SHP77 treated with DMSO at 0.1 percent for 48 hours (cell line): ENCODE measurements around the gene NDUFS7.

Experiments
- DNase-seq: peaks from one replicate; lab custom pipeline; 2025; lab: John Stamatoyannopoulos, UW

NDUFS7 gene

DNA sequence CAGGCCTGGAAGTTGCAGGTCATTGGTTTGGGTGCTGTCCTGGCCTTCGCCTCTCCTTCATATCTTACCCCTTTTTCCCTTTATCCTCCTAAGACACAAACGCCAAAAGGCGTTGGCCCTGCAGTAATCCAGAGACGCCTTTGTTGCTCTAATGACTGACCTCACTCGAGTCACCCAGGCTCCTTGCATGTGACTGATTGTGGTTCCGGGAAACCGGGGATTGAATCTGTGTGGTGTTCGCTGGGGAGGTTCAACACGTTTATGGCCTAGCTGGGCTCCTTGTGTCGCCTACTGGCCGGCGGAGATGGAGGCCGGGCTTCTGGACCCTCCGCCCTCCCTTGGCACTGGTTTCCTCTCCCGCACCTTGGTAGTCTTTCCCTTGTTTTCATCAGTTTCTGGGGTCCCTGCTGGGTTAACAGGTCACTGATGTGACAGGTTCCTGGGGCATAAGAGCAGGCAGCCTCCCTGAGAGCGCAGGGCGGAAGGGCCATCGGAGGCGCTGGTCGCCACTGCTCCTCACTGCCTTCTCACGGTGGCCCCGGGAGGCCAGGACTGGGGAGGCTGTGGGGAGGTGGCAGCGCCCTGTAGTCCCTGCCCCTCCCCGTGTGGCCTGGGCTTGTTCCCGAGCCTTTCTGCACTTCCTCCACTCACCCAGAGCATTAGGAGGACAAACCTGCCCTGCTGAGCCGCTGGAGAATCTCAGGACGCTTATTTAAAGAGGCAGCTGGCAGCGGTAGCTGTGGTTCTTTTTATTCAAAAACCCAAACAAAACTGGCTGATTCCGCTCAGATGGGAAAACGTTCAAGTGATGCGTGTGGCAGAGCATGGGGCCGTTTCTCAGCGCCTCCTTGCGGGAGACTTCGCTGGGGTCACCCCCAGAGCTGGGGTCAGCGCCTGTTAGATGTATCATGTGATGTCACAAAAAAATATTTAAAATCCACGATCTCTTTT, 18.1 kb upstream of the NDUFS7 start:
- no peak for DNase-seq

DNA sequence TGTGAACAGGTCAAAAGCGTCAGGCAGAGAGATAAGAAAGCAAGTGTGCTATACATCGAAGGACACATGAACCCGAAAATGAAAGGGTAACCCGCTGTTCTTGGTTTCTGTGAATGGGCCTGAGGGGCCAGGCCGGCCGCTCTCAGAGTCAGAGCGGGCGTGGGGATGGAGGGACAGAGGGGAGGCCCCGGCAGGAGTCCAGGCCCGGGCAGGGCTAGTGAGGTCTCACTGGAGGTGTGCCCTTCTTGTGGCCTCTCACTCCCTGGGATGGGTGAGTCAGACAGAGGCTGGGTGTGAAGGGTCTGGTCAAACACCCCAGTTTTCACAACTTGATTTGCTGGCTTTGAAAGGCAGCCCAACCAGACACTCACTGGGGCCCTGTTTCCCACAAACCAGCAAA, 17.4 kb upstream of the NDUFS7 start:
- DNase-seq, result no peak

DNA sequence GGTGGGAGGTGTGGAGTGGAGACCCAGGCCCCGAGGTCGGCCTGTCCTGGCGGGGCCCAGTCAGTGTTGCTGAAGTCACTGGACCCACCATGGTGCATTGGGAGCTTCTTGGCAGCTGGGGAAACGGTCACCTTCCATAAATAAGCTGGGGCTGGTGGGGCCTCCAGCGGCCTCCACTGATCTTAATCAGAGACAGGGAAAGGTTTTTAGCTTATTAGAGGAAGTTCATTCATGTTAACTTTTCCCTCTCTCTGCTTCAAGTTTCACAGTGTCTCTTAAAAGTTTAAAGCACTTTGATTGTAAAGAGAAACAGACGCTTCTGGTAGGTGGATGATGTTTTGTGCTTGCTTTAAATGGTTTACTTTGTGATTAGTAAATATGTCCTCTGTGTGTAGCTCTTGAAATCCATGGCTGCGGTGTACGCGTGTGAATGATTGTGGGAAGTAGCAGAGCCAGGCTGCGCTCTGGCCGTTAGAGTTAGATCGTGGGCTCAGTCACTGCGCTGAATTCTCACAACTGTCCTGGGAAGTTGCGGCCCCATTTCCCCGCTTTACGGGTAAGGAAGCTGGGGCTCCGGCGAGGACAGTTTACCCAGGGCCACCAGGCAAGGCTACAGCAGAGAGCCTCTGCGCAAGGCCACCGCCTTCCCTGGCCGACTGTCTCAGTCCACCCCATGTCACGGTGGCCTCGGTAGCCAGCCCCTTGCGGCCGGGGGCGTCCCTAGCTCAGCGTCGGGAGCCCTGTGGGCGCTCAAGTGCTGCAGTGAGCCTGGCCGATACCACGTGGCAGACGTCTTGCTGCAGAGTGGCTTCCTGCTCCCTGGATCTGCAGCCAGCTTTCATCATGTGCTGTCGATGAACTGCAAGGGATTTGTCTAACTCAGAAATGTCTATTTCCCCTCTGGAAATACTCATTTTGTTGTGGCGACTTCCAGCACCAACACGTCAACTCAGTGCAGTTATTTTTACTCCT, 16.5 kb upstream of the NDUFS7 start:
- DNase-seq, result no peak

DNA sequence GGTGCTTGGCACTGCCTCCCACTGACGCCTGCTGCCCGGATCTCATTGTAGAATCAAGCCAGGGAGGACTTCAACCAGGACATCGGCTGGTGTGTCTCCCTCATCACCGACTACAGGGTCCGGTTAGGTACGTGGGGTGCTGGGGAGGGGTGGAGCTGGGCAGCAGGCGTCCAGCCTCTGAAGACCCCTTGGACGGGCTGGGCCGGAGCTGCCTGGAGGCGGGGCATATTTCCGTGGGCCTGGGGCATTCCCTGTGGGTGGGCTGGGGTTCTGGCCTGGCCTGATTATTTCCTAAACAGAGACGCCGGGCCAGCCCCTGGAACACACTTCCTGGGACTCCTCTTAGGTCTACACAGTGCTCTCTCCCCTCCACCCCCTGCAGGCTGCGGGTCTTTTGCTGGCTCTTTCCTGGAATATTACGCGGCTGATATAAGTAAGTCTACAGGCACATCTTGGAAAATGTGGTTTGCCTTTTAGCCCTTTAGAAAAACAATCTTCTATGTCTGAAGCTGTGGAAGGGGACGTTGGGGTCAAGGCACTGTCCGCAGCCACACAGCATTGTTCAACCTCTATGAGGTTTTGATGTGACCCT, 14.4 kb upstream of the NDUFS7 start:
- DNase-seq, result no peak

DNA sequence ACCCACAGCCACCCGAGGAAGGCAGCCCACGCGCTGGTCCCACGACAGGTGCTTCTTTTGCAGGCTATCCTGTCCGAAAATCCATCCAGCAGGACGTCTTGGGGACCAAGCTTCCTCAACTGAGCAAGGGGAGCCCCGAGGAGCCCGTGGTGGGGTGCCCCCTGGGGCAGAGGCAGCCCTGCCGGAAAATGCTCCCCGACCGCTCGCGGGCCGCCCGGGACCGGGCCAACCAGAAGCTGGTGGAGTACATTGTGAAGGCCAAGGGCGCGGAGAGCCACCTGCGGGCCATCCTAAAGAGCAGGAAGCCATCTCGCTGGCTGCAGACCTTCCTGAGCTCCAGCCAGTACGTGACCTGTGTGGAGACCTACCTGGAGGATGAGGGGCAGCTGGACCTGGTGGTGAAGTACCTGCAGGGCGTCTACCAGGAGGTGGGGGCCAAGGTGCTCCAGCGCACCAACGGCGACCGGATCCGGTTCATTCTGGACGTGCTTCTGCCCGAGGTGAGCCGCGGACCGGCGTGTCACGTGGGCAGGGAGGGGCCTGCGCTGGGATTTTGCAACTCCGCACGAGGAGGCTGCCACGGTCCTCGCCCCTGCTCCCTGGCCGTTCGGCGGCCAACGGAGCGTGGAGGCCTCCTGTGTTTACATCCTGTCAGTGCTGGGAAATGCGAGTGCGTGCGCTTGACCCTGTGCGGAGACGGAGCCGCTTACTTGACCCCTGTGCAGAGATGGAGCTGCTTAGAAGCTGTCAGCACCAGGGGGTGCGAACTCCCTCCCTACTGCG, 12.9 kb upstream of the NDUFS7 start:
- DNase-seq, result no peak

DNA sequence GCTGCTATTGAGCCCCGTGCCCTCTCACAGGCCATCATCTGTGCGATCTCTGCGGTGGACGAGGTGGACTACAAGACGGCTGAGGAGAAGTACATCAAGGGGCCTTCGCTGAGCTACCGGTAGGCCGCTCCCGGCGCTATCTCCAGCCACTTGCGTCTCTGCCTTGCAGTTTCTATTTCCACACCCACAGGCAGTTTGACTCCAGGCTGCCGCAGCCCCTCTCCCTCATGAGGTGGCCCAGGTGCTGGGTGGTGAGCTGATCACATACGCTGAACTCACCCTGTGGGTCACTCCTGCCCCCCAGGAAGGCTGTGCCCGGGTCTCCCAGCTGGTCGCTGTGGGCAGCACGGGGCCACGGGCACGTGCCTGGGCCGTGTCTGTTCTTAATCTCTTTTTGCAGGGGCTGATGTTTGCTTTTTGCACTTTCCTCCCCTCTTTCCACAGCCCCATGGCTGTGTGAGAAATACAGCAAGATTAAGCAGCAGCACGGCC, 10.6 kb upstream of the NDUFS7 start:
- no peak for DNase-seq

DNA sequence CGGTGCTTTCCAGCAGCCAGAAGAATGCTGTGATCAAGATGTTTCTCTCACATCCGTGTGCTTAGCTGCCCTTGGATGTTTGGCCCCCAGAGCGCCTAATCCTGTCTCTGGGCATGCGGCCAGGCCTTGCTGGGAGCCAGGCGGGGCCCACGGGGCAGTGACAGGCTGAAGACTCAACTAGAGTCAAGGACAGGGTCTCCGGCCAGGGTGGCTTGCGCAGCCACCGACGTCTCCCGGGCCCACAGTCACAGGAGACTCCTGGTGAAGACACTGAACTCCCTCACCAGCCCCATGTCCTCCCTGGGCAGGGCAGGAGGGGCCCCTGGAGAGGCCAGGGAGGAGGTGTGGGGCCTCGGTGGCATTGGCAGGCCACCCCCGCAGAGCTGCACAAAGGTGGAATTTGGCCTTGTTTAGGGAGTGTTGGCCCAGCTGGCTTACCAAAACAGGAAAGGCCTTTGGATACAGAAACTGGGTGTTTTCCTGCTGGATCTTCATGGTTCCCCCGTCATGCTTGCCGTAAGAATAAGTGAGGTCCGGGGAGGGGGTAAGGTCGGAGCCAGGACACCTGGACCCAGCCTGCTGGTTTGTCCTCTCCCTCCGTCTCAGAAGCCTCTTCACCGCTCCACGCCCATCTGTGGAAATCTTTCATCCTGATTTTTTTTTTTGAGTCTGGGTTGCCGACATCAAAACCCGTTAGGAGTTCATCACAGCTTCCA, 10.0 kb upstream of the NDUFS7 start:
- no peak for DNase-seq

DNA sequence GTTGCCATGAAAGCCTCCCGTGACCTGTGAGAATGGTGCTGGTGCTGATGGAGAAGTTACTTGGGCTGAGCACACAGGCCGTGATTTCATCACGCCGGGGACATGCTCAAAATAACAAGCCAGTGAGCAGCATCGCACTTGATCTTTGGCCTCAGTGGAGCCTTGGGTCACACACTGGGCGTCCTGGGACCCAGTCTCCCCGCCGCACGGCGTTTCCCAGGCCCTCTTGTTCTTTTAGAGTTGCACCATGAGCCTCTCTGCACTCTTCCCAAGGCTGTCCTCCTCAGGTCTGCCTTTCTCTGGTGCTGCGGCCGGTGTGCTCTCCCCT, 9.5 kb upstream of the NDUFS7 start:
- DNase-seq, result no peak

DNA sequence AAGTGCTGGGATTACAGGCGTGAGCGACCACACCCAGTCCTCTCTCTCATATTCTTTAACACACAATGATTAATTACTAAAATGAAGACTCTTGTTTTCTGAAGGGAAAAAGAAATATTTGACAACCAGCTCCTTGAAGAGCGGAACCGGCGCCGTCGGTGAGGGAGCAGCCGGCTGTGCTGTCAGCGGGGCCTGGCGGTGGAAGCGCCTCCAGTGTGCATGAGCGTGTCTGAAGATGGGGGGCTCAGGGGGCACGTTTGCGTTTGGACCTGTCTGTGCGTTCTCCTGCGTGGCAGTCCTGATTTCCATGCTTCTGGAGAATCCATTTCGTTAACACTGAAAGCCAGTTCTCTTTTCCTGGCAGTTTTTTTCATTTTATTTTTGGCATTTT, 7.3 kb upstream of the NDUFS7 start:
- no peak for DNase-seq

DNA sequence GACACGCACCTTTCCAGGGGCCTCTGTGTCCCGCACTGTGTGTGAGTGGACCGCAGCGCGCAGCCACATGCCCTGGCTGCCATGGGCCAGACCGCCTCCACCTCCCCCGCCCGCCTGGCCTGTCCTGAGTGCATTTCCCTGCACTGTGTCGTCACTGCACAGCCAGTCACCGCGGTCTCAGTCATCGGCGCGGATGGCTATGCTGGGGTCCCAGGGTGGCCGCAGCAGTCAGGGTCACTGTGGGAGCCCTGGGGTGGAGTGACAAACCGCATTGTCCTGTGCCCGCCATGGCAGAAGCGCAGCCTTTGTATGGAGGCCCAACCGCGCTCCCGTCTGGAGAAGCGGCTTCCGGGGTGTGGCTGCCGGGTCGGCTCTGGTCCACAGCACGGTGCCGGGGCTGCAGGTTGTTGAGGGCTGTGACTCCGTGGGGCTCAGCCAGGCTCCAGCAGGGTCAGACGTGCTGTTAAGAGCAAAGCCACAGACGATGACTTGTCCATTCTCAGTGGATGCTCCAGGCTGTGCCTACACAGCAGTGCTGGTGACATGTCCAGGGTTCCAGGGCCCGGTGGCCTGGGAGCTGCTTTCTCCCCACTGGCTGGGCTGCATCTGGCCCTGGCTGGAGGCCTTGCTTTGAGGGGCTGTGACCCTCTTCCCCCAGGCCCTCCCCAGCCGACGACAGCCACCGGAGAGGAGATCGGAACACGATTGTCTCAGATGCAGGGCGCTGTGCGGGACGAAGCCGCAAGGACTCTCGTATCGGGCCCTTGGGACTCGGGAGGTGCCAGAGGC, 6.3 kb upstream of the NDUFS7 start:
- DNase-seq, result no peak

DNA sequence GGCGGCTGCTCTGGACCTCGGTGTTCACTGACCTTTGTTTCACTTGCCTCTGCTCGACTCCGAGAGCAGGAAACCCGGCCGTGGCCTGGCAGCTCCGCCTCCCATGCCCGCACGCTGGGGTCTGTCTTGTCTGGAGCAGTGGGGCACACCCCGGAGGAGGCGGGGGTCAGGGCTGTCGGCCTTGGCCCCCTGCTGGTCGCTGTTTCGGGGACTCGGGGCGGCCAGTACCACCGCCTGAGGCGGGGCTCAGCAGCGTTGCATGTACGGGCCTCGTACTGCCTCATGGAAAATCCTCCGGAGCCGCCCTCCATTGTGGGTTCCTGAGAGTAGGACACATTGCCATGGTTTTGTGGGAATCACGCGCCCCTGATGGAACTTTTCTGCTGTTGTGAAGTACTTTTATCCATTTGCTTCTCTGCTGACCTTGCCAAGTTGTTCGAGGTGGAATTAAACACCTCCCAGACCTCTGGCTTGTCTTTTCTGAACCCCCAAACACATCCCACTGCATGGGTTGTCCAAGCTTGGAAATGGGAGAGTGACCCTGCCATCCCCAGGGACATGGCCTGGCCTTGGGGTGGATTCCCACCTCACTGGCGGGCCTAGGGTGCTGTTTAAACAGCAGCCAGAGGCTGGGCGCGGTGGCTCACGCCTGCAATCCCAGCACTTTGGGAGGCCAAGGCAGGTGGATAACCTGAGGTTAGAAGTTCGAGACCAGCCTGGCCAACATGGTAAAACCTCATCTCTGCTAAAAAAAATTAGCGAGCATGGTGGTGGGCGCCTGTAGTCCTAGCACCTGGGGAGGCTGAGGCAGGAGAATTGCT, 5.5 kb upstream of the NDUFS7 start:
- no peak for DNase-seq

DNA sequence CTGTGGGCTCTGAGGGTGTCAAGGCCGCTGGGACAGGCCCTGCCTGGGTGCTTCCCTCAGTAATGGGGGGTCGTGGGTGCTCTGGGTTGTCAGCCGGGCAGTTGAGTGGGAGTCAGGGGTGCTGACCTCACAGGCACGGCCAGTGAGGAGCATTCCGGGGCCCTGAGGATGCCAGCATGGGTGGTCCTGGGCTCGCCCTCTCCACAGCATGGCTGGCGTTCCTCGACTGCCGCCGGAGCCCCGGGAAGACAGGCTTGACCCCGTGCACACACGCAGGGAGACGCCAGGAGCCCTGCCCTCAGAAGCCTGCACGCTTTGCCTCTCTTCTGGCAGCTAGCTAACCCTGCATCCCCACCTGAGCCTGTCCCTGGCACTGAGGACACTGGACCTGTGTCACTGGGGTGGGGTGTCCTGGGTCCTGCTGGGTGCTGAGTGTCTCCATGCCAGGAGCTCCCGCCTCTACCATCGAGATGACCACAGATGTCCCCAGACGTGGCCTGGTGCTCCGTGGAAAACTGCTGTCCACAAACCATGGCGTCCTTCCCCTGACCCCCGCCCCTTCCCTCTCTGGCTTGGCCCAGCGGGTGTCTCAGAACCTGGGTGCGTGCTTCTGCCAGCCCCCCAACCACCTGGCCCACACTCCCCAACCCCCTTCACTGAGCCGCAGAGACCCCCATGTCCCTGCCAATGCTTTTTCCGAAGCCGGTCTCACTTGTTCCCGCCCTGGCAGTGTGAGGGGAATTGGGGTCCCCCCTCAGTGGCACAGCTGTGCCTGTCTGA, 4.4 kb upstream of the NDUFS7 start:
- DNase-seq, result no peak

DNA sequence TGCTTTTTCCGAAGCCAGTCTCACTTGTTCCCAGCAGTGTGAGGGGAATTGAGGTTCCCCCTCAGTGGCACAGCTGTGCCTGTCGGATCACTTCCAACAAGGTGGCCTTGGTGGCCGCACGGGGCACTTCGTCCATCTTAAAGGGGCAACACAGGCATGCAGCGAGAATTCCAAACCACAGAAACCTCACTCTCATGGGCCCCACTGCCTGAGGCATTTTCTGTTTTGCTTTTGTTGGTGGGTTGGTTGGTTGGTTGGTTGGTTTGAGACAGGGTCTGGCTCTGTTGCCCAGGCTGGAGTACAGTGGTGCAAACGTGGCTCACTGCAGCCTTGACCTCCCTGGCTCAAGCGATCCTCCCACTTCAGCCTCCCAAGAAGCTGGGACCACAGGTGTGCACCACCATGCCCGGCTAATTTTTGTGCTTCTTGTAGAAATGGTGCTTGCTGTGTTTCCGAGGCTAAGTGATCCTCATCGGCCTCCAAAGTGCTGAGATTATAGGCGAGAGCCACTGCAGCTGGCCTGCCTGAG, 3.7 kb upstream of the NDUFS7 start:
- no peak for DNase-seq

DNA sequence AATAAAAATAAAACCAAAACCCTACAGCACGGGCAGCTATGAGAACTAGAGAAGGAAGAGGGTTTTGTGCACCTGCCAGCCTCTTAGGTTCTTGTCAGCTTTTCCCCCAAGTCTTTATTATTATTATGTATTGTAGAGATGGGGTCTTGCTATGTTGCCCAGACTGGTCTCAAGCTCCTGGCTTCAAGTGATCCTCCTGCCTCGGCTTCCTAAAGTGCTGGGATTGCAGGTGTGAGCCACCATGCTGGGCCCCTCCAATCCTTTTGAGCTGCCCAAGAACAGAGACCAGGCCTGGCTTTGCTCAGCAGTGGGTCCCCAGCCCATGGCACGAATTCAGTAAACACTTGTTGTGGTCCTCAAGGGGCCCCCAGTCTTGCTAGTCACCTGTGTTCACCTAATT, 1.5 kb upstream of the NDUFS7 start:
- DNase-seq, result no peak

DNA sequence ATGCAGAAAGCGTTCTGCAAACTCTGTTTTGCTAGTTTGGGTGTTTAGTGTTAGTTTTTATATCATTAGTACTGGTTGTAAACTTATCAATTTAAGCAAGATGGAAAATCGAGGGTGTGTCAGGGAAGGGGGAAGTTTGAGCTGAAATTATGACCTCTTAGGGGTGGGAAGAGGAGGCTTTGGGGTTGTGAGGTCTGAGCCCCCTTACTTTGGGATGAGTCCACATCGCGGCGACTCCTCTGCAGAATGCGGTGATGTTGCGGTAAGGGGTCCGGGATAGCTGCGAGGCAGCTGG, 743 bp upstream of the NDUFS7 start:
- no peak for DNase-seq

DNA sequence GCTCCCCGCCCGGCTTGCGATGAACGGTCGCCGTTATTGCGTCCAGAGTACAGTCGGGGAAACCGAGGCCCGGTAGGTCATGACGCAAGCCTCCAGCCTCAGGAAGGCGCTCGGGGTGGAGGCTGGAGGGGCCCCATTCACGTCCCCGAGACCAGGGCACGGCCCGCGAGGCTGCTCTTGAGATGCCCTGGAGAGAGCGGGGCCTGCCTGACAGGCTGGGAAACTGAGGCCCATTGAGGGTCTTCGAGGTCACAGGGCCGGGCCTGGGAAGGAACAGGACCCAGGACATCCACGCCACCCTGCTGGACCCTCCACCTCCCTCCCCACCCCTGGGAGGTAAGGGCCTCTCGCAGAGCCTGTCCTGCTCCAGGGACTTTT, 367 bp downstream of the NDUFS7 start:
- DNase-seq, result no peak

DNA sequence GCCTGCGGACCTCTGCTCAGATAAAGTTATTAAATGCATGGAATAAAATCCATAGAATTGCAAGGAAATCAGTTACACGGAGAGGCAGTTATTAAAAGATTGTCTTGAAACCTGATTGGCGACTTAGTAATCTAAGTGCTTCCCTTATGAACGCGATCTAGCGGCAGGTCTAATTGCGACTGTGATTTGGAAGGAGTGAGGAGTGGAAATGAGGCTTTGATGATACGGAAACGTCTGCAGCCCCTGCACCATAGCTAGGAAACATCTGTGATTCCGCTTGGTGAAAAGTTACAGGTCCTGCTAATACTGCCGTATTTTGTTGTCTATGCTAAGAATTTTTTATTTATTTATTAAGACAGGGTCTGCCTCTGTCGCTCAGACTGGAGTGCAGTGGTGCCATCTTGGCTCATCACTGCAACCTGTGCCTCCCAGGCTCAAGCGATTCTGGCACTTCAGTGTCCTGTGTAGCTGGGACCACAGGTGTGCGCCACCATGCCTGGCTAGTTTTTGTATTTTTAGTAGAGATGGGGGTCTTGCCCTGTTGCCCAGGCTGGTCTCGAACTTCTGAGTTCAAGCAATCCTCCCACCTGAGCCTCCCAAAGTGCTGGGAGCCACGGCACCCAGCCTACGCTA, 887 bp downstream of the NDUFS7 start:
- no peak for DNase-seq

DNA sequence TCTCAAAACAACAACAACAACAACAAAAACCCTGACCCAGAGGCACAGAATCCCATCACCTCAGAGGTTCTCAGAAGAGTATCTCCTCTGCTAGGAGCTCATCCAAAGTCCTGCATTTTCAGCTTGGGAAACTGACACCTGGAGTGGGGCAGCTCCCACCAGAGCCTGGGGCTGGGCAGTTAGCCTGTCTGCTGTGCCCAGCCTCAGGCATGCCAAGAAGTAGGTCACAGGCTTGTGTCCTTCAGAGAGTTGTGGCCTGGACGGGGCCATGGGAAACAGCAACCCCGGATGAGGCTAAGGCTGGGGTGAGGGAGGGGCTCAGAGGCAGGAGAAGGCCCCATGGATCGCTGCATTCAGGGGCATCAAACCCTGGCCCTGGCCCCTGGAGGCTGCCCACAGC, 2.1 kb downstream of the NDUFS7 start:
- DNase-seq, result no peak
